ENCODE measurements around the gene BCL2L1. TPM values are rescaled to one million over a fixed set of nuclear protein-coding genes. Genes with fewer than 3 reads are reported as not detected.
A peak's percentile ranks its signal among the peaks of the same experiment; 100 is the strongest.

Gene BCL2L1
- total RNA-seq, 4 donors from 2014 or later, result 105 to 138 (median 119) TPM

DNA sequence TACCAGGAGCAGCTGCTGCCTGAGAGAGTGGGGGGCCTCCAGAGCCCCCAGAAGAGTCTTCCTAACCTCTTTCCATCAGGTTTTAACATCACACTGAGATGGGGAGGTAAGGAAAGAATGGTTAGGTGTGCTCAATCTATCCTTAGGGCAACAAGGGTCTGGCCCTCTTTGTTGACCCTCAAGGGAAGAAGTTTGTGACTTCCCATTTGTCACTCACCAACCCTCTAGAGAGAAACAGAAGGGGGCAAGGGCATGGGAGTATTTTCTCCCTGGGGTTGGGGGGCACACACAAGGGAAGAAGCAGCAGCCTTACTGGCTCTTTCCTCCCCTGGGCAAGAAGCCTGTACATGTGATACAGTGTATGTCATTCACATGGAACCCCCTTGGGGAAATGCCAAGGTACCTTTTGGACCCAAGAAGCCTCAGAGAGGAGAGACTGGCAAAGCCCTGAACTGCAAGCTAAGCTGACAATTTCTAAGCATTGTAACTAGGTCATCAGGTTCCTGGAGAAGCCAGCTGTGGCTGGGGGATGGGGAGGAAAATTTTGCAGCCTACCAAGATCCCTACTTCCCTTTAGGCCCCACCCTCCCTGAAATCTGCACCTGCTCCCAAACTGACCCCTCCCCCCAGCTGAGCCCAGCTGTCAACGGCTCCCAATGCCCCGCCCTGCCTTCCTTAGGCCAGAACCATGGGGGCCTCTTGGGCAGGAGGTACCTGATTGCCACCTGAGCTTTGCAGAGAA is 14.5 kb downstream of the BCL2L1 start:
- peak; percentile 12 to 20 for TF ChIP-seq EP300 (IDR thresholded peaks at IDR 0.05)
- TF ChIP-seq POLR2A (IDR thresholded peaks at IDR 0.05), result no peak
- DNase-seq (ENCODE audit: low spot score in 2 of 2), result peak in 1 of 2 donors; percentile 33
- Histone ChIP-seq H3K27ac (peak overlapping the region; percentile 34 to 100 (median 82)), H3K27me3 (no peaks in the 10 kb centered on the region), H3K9me3 (no peaks in the 10 kb centered on the region), H3K4me1 (peaks cover 4 to 87% (median 73%) of the 10 kb centered on the region in 4 donors), H3K4me3 (no peak overlapping the region), H3K36me3 (peaks cover 0 to 45% (median 0%) of the 10 kb centered on the region in 3 donors)
- 13 to 70% methylated on average over 1 to 2 of the region's 2 CpGs for WGBS, 2 donors

DNA sequence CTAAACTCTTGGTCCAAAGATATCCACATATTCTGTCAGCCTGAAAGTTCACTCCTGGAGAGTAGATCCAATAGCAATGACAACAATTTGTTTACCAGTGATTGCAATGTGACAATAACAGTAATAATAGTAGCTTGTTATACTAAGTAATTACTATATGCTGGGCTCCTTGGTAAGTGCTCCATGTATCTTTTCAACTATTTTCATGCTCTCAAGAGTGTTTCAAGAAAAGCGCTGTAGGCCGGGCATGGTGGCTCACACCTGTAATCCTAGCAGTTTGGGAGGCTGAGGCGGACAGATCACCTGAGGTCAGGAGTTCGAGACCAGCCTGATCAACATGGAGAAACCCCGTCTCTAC is 15.4 kb downstream of the BCL2L1 start:
- no peaks in the 10 kb centered on the region for H3K27me3 ChIP-seq
- 96% methylated on average over 5 of the region's 5 CpGs for WGBS, 2 donors
- TF ChIP-seq, protein P1, sequence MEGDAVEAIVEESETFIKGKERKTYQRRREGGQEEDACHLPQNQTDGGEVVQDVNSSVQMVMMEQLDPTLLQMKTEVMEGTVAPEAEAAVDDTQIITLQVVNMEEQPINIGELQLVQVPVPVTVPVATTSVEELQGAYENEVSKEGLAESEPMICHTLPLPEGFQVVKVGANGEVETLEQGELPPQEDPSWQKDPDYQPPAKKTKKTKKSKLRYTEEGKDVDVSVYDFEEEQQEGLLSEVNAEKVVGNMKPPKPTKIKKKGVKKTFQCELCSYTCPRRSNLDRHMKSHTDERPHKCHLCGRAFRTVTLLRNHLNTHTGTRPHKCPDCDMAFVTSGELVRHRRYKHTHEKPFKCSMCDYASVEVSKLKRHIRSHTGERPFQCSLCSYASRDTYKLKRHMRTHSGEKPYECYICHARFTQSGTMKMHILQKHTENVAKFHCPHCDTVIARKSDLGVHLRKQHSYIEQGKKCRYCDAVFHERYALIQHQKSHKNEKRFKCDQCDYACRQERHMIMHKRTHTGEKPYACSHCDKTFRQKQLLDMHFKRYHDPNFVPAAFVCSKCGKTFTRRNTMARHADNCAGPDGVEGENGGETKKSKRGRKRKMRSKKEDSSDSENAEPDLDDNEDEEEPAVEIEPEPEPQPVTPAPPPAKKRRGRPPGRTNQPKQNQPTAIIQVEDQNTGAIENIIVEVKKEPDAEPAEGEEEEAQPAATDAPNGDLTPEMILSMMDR (IDR thresholded peaks at IDR 0.05), result no peak
- DNase-seq (ENCODE audit: low spot score in 2 of 2), result no peak
- no peak overlapping the region for H3K4me3 ChIP-seq
- peak overlapping the region in 3 of 4 donors; percentile 33 to 100 (median 100) for H3K27ac ChIP-seq
- peaks cover 4 to 85% (median 65%) of the 10 kb centered on the region in 4 donors for H3K4me1 ChIP-seq
- H3K9me3 ChIP-seq, result no peaks in the 10 kb centered on the region
- H3K36me3 ChIP-seq, result peaks cover 0 to 47% (median 0%) of the 10 kb centered on the region in 3 donors

DNA sequence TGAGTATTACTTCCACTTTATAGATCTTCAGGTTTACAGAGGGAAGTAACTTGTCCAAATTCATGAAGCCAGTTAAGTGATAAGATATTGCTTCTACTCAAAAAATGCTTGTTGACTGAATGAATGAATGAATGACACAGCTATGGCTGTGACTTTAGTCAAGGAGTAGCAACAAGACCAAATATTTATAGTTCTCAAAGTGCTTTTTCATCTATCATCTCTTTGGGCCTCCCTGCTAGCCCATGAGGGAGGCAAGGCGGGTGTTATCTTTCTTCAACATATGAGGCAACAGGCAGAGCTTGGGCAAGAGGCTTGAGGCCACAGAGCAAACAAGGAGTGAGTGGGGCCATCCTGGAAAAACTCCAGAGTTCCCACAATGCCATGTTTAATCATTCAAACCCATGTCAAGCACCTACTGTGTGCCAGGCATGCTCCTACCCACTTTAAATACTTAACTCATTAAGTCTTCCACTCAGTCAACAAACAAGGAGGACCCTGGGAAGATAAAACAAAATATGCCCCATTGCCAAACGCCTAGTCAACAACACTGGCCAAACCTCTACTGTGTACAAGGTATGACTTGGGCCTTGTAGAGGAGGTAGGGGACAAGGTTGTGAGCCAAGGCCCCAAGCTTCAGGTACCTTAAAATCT is 15.9 kb downstream of the BCL2L1 start:
- Histone ChIP-seq H3K27ac (peak overlapping the region; percentile 22 to 100 (median 66)), H3K4me1 (peaks cover 4 to 85% (median 64%) of the 10 kb centered on the region in 4 donors), H3K27me3 (no peaks in the 10 kb centered on the region), H3K9me3 (no peaks in the 10 kb centered on the region), H3K4me3 (no peak overlapping the region), H3K36me3 (peaks cover 0 to 47% (median 0%) of the 10 kb centered on the region in 3 donors)
- WGBS, 2 donors, result 88 to 96% methylated on average over 2 of the region's 2 CpGs
- TF ChIP-seq POLR2A (IDR thresholded peaks at IDR 0.05) (no peak), EP300 (IDR thresholded peaks at IDR 0.05) (no peak)
- TF ChIP-seq, protein P1 (IDR thresholded peaks at IDR 0.05), result no peak
- DNase-seq (ENCODE audit: low spot score in 2 of 2), result no peak

DNA sequence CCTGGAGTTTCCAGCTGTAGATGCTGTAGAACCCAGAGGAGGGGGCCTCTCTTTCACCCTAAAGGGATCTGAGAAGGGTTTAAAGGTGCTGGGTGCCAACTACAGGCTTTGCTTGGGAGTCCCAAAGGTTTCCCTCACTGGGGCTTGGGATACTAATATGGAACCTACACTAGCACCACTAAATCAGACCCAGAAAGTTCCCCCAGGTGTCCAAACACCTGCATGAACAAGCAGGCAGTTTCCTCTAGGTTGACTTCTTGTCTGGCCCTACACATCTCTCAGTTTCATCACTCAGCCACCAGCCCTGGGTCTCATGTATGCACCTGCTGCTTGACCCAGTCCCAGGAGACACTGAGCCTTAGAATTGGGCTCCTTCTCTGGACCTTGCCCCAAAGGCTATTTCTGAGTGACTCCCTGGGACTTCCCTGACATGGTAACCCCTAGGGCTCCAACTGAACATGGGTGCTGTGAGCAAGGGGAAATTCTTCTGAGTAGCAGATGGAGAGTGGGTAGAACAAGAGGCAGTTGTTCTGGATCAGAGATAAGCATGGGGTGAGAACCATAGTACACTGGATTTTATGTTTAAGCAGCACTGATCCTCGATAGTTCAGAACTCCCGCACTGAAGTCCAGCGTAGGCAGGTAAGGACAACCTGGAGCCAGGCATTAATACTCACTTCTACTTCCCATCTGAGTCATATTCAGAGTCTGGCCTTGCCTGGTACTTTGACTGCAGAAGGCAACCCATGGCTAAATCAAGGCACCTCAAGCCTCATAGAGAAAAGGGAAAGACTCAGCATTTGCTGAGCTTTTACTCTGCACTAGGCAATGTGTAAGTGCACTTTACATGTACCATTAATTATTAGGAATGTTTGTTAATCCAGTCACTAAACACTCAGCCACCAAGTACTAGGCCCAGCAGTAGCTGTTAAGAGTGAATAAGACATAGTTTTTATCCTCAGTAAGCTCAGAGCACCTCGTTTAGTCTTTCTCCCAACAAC is 16.8 kb downstream of the BCL2L1 start:
- H3K4me1 ChIP-seq, result peaks cover 4 to 85% (median 60%) of the 10 kb centered on the region in 4 donors
- peak overlapping the region; percentile 22 to 100 (median 82) for H3K27ac ChIP-seq
- H3K36me3 ChIP-seq, result peaks cover 0 to 47% (median 0%) of the 10 kb centered on the region in 3 donors
- no peaks in the 10 kb centered on the region for H3K27me3 ChIP-seq
- DNase-seq (ENCODE audit: low spot score in 2 of 2), result no peak
- 61 to 66% methylated on average over 4 of the region's 4 CpGs for WGBS, 2 donors
- TF ChIP-seq EP300 (IDR thresholded peaks at IDR 0.05), result no peak
- TF ChIP-seq POLR2A (IDR thresholded peaks at IDR 0.05), result no peak
- TF ChIP-seq, protein P1 (IDR thresholded peaks at IDR 0.05), result no peak
- H3K9me3 ChIP-seq, result no peaks in the 10 kb centered on the region
- no peak overlapping the region for H3K4me3 ChIP-seq

DNA sequence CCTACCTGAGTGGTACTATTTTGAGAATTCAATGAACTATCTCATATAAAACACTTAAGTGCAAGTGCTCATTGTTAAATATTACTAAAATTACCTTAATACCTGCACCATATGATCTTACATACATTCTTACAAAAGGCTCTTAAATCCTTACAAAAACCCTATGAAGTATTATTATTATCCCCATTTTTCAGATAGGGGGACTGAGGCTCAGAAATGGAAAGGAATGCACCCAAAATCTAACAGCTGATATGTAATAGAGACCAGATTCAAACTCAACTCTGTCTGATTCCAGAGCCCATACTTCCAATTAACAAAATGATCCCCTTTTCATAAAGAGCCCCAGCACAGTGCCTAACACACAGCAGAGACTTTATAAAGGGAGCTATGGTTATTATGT is 17.5 kb downstream of the BCL2L1 start:
- H3K27me3 ChIP-seq, result no peaks in the 10 kb centered on the region
- no peak for TF ChIP-seq EP300 (IDR thresholded peaks at IDR 0.05)
- no peak for TF ChIP-seq POLR2A (IDR thresholded peaks at IDR 0.05)
- TF ChIP-seq, protein P1 (IDR thresholded peaks at IDR 0.05), result no peak
- no peak for DNase-seq (ENCODE audit: low spot score in 2 of 2)
- peaks cover 4 to 85% (median 59%) of the 10 kb centered on the region in 4 donors for H3K4me1 ChIP-seq
- no peaks in the 10 kb centered on the region for H3K9me3 ChIP-seq
- peak overlapping the region; percentile 22 to 100 (median 82) for H3K27ac ChIP-seq
- no peak overlapping the region for H3K4me3 ChIP-seq
- peaks cover 0 to 47% (median 0%) of the 10 kb centered on the region in 3 donors for H3K36me3 ChIP-seq

All from tibial nerve (tissue), 4 donors.